GM18861 (cell line): ENCODE data around the gene ITGA2B.
"Not testable (repeated sequence)": the region's sequence is repeated elsewhere in the genome, so short reads cannot be mapped to it uniquely, and the experiment has no call there.

ENCODE experiments used
- ATAC-seq: cut with Tn5 transposase; IDR thresholded peaks from one replicate; pipeline ENCODE4 v1.9.1; 2021; ENCODE audit not compliant: unreplicated experiment

Gene ITGA2B

GRCh38 chr17:44369414-44370023 is 19.9 kb downstream of the ITGA2B start:
- not testable (repeated sequence) for ATAC-seq

GRCh38 chr17:44368391-44369243 is 20.8 kb downstream of the ITGA2B start:
- ATAC-seq, result not testable (repeated sequence)

GRCh38 chr17:44367231-44367979 is 22.0 kb downstream of the ITGA2B start:
- no peak for ATAC-seq

- ATAC-seq, result not testable (repeated sequence)
Measured at GRCh38 chr17:44365051-44365450, 24.4 kb downstream of the ITGA2B start.

- ATAC-seq, result no peak
Measured at GRCh38 chr17:44363613-44364159, 25.8 kb downstream of the ITGA2B start, which contains the start of gene FAM171A2. Gene FAM171A2 (minus strand): TSS chr17:44363853. CDS start chr17:44363714, 139 bp downstream.

DNA sequence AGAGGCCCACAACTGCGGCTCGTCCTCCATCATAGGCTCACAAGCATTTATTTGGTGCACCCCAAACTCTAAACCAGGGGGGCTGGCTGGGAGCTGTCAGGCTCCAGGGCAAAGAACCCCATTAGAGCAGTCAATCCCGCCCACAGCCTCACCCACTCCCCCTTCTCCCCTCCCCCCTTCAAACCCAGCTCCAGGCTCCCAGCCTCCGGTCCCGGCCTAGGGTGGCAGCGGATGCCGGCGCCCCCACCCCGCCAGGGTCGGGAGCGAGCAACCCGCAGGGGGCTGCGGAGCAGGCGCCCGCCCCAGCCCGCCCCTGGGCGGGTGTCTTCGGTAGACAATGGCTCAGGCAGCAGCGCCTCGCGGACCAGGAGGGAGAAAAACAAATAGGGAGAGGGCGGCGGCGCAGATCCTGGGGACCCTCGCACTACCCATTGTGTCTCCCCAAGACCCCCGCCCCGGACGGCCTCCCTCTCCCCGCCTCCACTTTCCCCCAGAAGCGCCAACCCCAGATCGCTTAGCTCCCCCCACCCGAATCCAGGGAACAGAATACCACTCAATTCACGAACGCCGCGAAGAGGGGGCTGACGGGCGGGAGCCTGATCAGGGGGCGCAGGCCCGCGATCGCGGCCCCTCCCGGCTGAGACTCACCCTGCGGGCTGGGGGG is 26.4 kb downstream of the ITGA2B start:
- ATAC-seq, result no peak

DNA sequence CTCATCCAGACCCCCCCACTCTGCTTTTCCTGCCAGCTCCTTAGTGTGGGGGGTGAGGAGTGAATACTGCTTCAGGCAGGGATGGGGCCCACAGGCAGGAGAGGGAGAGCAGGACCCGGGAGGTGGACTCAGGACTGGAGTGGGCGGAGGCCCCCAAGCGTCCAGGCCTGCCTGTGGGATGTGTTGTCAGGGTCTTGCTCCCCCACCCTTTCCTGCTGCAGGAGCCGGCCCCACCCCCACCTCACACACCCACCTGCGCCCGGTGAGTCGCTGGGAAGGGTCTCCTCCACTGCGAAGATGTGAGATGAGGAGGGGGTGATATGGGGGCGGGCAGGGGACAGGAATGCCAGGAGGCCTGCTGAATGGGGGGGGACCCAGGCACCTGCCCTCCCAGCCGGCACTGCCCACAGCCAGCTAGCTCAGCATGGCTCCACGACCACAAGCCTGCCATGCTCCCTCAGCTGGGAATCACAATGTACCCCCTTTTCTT is 26.9 kb downstream of the ITGA2B start:
- ATAC-seq, result no peak

DNA sequence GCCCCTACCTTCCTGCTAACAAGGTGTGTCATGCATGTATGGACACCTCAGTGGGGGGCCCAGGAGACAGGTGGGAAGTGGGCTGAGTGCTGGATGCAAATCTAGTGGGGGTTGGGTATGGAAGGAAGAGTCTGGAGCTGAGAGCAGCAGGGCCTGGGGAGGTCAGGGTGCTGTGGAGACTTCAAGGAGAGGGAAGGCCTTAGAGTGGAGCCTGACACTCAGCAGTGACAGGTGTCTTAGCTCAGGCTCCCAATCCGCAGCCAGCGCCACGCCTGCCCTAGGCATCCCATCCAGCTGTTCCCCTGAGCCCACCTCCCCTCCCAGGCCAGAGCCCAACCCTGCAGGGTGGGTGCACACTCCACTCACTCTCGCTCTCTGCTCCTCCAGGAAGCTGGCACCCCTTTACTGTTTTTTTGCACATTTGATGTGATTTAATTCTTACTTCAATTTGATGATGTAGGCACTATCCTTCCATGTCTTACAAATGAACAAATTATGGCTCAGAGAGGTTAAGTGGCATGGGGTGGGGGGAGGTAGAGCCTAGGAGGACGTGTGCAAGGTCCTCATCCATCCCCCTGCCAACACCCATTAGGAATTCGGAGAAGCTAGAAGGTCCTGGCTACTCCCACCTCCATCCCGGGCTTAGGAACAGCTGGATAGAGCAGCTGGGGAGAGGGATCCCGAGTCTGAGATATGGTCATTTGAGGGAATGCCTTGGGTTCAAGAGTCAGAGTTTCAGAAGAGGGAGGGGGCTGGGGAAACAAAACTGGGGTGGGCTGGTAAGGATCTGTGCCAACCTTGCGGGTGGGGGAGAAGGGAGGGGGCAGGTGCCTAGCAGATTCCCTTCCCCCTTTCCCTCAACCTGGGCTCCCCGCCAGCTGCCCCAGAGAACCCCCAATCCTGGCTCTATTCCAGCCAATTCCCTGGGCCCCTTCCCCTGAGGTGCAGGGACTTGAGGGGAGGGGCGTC is 27.9 kb downstream of the ITGA2B start:
- no peak for ATAC-seq

DNA sequence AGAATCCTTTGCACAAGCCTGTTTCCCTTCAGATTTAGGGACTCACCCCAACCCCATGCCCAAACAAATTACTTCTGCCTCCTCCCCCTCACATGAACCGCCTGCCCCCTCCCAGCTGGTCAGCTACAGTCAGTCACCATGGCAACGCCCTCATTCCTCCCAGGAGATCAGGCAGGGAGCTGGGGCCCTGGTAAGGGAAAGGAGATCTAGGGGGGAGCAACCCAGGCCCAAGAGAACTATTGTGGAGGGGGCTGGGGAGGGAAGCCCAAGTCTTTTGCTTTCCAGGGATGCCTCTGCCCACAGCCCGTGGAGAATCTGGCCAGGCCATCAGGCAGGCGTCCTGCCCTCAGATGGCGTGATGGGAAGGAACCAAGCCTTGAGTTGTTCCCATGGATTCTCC is 28.6 kb downstream of the ITGA2B start:
- no peak for ATAC-seq

DNA sequence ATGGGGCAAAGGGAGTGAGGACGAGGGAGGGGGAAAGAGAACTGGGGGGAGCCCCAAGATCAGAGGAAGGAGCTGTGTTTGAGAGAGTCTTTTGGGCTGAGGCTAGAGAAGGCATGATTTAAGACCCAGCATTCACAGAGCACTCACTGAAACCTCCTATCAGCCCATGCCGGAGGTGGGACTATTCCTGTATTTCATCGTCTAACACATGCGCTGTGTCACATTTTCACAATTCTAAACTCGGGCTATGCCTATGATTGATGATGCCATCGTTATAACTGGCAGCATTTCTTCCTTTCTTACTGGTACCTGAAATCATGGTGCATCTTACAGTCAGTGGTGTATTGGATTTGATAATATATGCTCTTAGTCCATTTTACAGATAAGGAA is 29.3 kb downstream of the ITGA2B start:
- no peak for ATAC-seq

- ATAC-seq, result no peak
Measured at GRCh38 chr17:44359458-44360143, 29.8 kb downstream of the ITGA2B start.

- ATAC-seq, result no peak
Measured at GRCh38 chr17:44359006-44359405, 30.4 kb downstream of the ITGA2B start.

GRCh38 chr17:44358066-44358465 is 31.4 kb downstream of the ITGA2B start:
- ATAC-seq, result no peak

DNA sequence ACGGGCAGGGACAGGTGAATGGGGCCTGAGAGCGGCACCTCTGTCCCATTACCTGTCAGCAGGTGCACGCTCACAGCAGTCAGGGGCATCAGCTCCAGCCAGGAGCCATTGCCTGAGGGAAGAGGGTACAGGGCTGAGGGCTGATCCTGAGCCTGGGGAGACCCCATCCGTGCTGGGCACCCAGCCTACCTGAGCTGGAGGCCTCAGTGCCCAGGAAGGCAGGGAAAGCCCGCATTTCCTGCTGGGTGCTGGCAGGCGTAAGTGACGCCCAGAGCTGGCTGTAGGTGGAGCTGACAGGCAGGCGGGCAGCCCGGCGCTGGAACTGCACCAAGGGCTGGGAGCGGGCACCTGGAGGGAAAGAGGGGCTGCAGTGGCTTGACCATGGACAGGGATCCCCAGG is 33.2 kb downstream of the ITGA2B start:
- no peak for ATAC-seq

DNA sequence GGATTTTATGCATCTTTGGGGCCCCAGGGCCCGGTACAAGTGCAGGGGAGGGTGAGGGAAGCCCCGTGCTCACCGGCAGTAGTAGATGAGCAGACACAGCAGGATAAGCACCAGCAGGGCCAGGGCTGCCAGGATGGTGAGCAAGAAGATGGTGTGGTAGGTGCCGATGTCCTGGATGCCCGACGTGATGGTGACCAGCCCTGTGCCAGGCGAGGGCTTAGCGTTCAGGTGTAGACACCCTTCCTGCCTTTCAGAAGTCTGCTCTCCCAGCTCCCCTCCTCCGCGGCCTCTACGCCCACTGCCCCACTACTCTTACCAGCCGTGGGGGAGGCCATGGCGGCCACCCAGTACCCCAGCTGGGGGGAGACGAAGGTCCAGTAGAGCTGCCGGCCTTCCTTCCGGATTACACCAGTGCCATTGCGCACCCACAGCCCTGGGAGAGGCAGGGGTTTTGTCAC is 33.8 kb downstream of the ITGA2B start:
- ATAC-seq, result no peak

GRCh38 chr17:44354582-44355561 is 34.6 kb downstream of the ITGA2B start:
- ATAC-seq, result no peak

- no peak for ATAC-seq
Measured at GRCh38 chr17:44353672-44354331, 35.6 kb downstream of the ITGA2B start.
